HG03135 (cell line): ENCODE measurements around the gene SLX4IP.
"Not testable (repeated sequence)": the region's sequence is repeated elsewhere in the genome, so short reads cannot be mapped to it uniquely, and the experiment has no call there.

Source experiments
- ATAC-seq: cut with Tn5 transposase; IDR thresholded peaks from one replicate; pipeline ENCODE4 v1.9.1; 2021; ENCODE audit warnings: mild to moderate bottlenecking, moderate library complexity; ENCODE audit not compliant: unreplicated experiment

SLX4IP gene

DNA sequence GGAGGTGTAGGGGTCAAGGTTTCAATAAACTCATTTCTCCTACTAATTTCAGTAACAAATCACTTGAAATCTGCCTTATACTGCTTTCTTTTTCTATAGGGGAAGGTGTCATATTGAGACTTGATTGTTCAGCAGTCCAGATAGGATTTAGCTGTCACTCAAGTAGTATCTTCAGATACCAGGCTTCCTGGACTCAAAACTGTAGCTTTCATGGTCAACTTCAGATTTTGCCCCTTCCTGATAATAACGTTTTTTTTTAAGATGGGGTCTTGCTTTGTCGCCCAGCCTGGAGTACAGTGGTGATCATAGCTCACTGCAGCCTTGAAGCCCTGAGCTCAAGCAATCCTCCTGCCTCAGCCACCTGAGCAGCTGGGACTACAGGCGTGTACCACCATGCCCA lies 160.9 kb downstream of the SLX4IP start:
- ATAC-seq, result no peak

DNA sequence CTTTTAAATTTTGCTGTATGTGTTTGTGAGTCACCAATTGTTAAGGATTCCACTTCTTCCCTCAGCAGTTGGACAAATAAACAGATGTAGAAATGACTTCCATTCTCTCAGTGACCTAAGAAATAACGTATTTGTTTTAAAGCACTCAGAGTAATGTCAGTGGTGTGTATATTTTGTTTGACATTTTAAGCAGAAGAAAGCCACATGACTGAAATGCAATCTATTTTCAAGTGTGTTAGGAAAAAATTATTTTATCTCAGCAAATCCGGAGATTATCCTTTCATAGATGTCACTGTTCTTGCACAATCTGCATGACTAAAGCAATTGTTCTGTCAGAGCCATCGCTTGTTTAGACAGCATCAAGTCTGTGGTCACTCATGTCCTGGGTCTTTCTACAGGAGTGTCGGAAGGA lies 161.6 kb downstream of the SLX4IP start:
- ATAC-seq, result no peak

DNA sequence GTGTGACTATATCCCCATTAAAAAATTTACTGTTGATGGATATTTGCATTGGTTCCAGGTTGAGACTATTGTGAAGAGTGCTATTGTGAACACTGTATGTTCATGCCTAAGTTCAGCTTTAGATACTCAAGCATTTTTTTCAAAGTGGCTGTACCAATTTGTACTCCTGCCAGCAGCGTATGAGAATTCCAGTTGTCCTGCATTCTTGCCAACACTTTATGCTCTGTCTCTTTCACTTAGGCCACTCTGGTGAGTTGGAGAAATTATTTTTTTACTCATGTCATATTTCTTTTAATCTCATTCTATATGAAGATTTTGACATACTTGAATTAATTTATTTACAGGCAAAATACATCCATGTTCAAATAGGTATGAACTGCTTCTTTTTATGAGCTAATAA lies 162.5 kb downstream of the SLX4IP start:
- ATAC-seq, result no peak

DNA sequence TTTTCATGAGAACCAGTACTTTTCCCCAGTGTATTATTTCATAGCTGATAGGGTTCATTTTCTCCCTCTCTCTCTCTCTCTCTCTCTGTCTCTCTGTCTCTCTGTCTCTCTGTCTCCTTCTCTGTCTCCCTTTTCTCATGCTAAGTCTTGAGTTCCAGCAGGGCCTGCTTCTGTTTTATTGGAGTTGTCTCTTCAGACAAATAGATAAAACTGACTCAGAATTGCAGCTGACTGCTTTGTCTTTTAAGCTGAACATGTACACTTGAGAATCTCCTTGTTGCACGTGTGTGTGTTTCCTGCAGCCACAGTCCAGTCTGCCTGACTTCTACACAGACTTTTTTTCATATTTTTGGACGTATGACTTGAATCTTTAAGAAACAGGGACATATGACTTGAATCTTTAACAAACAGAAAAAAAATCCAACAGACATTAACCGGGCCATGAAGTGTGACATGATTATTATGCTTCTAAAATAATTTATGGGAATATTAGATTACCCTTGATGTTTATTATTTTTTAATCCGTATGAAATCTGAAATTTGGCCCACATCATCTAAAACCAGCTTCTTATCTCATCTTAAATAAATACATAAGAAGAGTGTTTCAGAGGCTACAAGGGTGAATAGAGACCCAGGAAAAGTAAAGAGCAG lies 167.2 kb downstream of the SLX4IP start:
- no peak for ATAC-seq

- no peak for ATAC-seq
Observed at GRCh38 chr20:10603378-10603777, 168.3 kb downstream of the SLX4IP start.

- no peak for ATAC-seq
Observed at GRCh38 chr20:10603971-10604864, 169.1 kb downstream of the SLX4IP start.

DNA sequence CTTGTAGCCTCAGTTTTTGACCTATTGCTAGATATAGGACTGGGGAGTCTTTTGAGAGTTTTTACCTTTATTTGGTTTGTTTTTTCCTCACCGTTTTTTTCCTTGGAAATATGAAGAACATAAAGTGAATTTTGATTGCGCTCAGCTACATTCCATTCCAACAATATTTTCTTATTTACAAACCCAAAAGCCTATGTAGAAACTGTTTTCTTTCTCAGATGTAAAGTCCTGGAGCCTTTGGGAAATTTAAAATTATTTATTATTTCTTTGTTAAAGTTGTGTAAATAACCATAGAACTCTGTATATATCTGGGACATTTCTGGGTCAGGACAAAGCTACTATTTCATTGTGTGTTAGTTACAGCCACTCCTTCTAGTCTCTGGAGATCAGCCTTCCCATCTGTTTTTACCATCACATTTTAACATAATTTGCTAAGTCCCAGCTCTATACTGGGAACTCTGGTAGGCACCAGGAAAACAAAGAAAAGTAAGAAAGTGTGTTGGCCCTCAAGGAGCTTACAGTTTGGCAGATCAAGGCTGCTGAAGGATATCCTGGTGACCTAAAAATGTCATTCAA lies 169.8 kb downstream of the SLX4IP start:
- ATAC-seq, result no peak

GRCh38 chr20:10605547-10606195 lies 170.6 kb downstream of the SLX4IP start:
- no peak for ATAC-seq

DNA sequence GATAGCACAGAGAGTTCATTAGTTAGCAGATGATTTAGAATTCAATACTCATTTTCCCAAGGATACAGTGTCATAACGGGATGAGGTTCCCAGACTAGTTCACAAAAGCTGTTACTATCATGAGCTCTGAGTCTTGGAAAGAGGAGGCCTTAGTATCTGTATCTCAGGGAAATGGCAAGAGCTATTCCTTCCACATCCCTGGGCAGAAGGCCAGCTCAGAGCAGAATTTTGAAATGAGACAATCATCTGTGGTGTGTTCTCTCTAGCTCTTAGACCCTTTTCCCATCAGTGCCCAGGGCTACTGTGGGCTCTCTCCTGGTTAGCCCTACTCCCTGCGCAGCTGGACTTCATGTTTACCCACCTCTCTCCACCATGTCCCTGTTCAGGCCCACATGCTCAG lies 174.2 kb downstream of the SLX4IP start:
- no peak for ATAC-seq

GRCh38 chr20:10609770-10610169 lies 174.7 kb downstream of the SLX4IP start:
- no peak for ATAC-seq

DNA sequence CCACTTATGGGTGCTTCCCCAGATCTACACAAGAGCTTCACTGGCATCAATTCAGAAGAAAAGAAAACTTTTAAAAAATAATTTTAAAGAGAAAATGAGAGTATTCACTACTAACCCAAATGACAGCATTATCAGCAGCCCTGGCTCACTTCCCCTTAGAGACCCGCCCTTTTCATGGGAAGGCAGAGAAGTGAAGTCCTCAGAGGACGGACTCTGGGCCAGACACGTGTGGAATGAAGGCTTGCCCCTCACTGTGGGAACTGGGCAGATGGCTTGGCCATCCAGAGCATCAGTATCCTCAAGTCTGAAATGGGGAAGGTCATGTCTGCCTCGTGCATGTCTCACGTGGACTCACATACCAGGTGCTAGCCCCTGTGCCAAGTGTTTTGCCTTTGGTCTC lies 175.1 kb downstream of the SLX4IP start:
- ATAC-seq, result no peak

DNA sequence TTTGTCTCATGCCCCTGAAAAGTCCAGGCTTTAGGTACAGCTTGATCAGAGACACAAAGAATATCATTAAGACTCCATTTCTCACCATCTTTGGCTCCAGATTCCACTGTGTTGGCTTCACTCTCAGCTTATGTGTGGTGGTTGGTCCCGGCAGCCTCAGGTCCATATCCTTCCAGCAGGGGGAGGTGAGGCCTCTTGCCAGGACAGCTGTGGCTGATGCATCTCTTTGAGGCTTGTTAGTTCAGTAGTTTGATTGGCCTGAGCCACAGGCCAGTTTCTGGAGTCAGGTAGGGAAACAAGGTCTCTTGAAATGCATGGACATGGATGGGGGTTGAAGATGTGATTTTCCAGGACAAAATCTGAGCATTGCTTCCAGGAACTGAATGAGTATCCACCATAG lies 176.3 kb downstream of the SLX4IP start:
- ATAC-seq, result no peak

- ATAC-seq, result not testable (repeated sequence)
Observed at GRCh38 chr20:10613426-10613825, 178.3 kb downstream of the SLX4IP start.

GRCh38 chr20:10613911-10614310 lies 178.8 kb downstream of the SLX4IP start:
- no peak for ATAC-seq

GRCh38 chr20:10616212-10616611 lies 181.1 kb downstream of the SLX4IP start:
- ATAC-seq, result no peak

- not testable (repeated sequence) for ATAC-seq
Observed at GRCh38 chr20:10617549-10618133, 182.5 kb downstream of the SLX4IP start.

GRCh38 chr20:10618611-10619245 lies 183.6 kb downstream of the SLX4IP start:
- ATAC-seq, result no peak

DNA sequence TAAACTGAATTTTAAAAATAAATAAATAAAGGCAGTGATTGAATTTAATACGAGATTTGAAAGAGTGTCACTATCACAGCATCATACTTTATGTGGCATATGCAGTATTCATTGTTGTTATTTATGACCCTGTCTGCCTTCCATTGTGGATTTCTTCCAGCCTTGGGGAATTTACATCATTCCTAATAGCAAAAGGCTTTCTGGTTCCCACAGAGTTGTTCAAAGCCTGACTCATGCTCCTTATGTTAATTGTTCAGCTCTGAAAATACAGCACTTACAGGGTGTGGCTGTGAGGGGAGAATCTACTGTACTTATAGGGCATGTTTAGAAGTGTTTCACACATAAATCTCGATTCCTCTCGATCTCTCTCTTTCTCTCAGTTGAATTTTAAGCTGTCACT lies 184.3 kb downstream of the SLX4IP start:
- ATAC-seq, result no peak

DNA sequence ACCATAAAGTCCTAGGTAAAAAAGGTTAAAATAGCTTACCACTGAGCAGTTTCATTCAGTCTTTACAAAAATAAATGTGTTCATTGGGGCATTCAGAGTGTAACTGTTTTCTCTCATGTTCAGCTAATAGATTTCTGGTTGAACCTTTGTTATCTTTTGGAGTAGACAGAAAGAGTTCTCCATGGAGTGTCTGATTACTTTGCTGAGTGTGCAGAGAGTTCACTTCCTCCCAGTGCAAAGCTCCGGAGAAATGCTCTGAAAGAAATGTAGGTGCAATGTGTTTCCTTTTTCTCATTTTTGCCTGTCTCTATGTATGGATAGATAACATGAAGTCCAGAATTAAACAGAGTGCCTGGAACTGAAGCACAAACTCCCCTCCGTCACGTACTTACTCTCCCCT lies 186.0 kb downstream of the SLX4IP start:
- ATAC-seq, result no peak

DNA sequence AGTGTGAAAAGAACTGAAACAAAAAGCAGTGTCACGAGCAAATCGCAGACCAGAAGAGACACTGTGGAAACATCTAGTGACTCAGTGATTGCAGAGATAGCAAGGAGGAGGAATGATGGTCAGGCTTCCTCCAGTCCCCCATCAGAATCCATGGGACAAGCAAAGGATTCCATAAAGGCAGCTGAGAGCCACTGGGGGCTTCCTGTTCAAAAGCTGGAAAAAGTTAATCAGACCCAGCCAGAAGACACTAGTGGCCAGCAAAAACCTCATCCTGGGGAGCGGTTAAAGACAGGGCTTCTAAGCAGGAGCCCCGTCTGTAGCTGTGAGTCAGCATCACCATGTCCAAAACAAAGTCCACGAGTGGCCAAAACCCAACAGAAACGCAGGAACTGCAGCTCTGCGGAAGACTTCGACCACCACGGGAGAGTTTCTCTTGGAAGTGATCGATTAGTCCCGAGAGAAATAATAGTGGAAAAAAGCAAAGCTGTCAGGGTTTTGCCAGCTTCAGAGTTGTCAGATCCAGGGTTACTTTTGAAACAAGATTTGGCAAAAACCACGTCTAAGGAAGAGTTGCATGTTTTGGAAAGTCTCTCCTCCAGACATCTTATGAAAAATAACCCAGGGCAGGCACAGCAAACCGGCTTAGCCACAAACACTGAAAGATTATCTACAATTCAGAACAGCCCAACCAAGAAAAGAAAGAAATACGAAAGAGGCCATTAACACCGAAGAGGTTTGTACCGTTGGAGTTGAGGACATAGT lies 187.7 kb downstream of the SLX4IP start:
- ATAC-seq, result no peak
